HFFc6 (cell line): ENCODE measurements around the gene USP32. TPM values are rescaled to one million over a fixed set of nuclear protein-coding genes. Genes with fewer than 3 reads are reported as not detected.

Experiments
- DNase-seq: peaks from one replicate; pipeline ENCODE4 v3.0.0-alpha.2; 2018
- H3K27ac Mint-ChIP-seq: 2 replicates; pipeline ENCODE4 v1.8.0; 2020; ENCODE audit warnings: mild to moderate bottlenecking, mixed read lengths
- H3K27me3 Mint-ChIP-seq: 2 replicates; pipeline ENCODE4 v1.8.0; 2021; ENCODE audit warnings: mild to moderate bottlenecking, moderate library complexity, mixed read lengths; ENCODE audit not compliant: insufficient read depth
- H3K36me3 Mint-ChIP-seq: 2 replicates; pipeline ENCODE4 v1.8.0; 2021; ENCODE audit warnings: low read depth, mixed read lengths
- H3K4me1 Mint-ChIP-seq: 2 replicates; pipeline ENCODE4 v1.8.0; 2020; ENCODE audit warnings: low read depth, mixed read lengths
- H3K4me3 Mint-ChIP-seq: 2 replicates; pipeline ENCODE4 v1.8.0; 2020; ENCODE audit warnings: mild to moderate bottlenecking, moderate library complexity, mixed read lengths
- H3K9me3 Mint-ChIP-seq: 2 replicates; pipeline ENCODE4 v1.8.0; 2020; ENCODE audit warnings: mild to moderate bottlenecking, mixed read lengths
- total RNA-seq, 6 experiments: library from RNA; stranded (reverse); fragmentation: NEBNext Ultra II Directional; extraction: Animal tissue kit (Norgen Biotek cat#: 25700); gene quantifications; 2 replicates in 1 of 6; 3 replicates in 5 of 6; pipeline ENCODE4 v1.2.3, GENCODE V29; 2021
- TF ChIP-seq, protein P1 (sequence below): fragments of 200-600 bp; sonication (generic); IDR thresholded peaks from 2 replicates; pipeline ENCODE4 v1.5.0; 2021; ENCODE audit warnings: antibody characterized with exemption, mild to moderate bottlenecking

Gene USP32
- total RNA-seq, 6 experiments from 2014 or later: 46.7 to 57.3 (median 51.7) TPM

DNA sequence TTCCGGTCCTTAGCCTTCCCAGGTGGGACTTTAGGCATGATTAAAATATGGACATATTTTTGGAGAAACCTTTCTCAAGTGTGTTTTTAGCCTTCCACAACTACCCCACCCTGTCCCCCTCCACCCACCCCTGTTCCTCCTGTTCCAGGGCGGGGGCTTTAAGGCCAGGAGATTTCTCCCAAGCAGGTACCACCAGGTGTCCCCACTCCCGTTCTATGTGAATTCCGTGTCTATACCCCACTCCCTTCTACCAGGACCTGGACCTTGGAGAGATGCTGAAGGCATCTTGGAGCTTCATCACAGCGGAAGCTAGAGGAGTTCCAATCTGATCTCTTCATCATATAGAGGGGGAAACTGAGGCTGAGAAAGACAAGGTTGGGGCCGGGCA lies 232.5 kb downstream of the USP32 start:
- H3K4me1 Mint-ChIP-seq: peaks cover 25% of the 10 kb centered on the region
- TF ChIP-seq, protein P1, sequence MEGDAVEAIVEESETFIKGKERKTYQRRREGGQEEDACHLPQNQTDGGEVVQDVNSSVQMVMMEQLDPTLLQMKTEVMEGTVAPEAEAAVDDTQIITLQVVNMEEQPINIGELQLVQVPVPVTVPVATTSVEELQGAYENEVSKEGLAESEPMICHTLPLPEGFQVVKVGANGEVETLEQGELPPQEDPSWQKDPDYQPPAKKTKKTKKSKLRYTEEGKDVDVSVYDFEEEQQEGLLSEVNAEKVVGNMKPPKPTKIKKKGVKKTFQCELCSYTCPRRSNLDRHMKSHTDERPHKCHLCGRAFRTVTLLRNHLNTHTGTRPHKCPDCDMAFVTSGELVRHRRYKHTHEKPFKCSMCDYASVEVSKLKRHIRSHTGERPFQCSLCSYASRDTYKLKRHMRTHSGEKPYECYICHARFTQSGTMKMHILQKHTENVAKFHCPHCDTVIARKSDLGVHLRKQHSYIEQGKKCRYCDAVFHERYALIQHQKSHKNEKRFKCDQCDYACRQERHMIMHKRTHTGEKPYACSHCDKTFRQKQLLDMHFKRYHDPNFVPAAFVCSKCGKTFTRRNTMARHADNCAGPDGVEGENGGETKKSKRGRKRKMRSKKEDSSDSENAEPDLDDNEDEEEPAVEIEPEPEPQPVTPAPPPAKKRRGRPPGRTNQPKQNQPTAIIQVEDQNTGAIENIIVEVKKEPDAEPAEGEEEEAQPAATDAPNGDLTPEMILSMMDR: no peak
- H3K4me3 Mint-ChIP-seq: no peak overlapping the region

DNA sequence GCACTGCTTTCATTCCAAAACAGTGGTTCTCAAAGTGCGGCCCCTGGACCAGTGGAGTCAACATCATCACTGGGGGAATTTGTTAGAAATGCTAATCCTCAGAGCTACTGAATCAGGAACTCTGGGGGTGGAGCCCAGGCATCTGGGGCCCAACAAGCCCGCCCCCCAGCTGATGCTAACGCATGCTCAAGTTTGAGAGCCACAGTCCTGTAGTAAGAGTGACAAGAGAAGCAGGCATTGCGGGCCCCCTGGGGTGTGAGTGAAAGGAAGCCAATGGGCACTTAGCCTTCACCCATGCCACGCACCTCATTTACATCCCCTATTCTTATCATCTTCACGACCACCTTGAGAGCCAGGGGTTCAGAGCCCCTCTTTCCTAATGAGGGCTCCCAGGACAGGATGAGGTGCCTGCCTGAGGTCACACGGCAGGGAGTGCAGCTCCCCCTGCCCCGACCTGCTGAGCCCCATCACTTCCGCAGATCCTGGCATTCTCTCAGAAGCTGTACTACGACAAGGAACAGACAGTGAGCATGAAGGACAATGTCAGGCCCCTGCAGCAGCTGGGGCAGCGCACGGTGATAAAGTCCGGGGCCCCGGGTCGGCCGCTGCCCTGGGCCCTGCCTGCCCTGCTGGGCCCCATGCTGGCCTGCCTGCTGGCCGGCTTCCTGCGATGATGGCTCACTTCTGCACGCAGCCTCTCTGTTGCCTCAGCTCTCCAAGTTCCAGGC lies 233.0 kb downstream of the USP32 start:
- Mint-ChIP-seq H3K27ac (no peak overlapping the region), H3K4me3 (no peak overlapping the region), H3K36me3 (no peaks in the 10 kb centered on the region), H3K27me3 (peaks cover 13% of the 10 kb centered on the region), H3K4me1 (peaks cover 31% of the 10 kb centered on the region), H3K9me3 (no peaks in the 10 kb centered on the region)
- no peak for DNase-seq
- TF ChIP-seq, protein P1: no peak

More for the DNA sequence above, 232.5 kb downstream of the USP32 start:
- Mint-ChIP-seq H3K27ac (no peak overlapping the region), H3K9me3 (no peaks in the 10 kb centered on the region), H3K27me3 (peaks cover 13% of the 10 kb centered on the region), H3K36me3 (no peaks in the 10 kb centered on the region)
- DNase-seq: no peak

DNA sequence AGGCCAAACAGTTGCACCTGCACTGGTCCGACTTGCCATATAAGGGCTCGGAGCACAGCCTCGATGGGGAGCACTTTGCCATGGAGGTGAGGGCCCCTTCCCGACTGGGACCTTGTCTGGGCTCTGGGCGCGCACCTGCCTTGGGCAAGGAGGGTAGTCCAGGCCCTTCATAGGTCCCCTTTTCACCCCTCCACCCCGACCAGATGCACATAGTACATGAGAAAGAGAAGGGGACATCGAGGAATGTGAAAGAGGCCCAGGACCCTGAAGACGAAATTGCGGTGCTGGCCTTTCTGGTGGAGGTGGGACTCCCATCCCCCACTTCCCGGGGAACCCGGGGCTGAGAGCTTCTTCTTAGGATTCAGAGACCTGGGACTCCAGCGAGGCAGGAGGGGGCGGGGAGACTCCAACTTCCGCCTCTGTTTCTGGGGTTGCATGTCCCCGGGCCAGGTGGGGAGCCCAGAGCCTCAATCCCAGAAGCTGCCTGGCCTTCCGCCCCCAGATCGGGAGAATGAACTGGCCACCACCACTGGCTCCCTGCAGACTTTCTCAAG lies 234.4 kb downstream of the USP32 start:
- Mint-ChIP-seq H3K4me1 (peaks cover 29% of the 10 kb centered on the region), H3K9me3 (no peaks in the 10 kb centered on the region), H3K36me3 (no peaks in the 10 kb centered on the region), H3K4me3 (no peak overlapping the region), H3K27me3 (peaks cover 13% of the 10 kb centered on the region), H3K27ac (no peak overlapping the region)
- TF ChIP-seq, protein P1: no peak
- no peak for DNase-seq

DNA sequence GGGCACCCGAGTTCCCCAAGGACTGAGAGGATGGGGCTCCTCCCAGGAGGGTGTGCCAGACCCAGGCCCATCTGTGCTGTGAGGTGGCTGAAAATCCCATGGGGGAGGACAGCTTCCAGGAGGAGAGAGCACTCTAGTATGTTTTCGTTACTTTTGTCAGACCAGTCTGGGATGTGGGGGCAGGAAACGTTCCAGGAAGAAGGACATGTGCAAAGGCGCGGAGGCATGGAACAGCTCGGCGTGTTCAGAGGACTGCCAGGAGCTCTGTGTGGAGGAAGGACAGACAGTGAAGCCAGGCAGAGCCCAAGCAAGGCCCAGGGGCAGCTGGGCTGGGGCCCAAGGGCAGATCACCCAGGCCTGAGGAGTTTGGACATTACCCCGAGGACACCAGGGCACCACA lies 235.2 kb downstream of the USP32 start:
- Mint-ChIP-seq H3K27ac (no peak overlapping the region), H3K27me3 (peaks cover 13% of the 10 kb centered on the region), H3K4me1 (peaks cover 29% of the 10 kb centered on the region), H3K4me3 (no peak overlapping the region), H3K36me3 (no peaks in the 10 kb centered on the region), H3K9me3 (no peaks in the 10 kb centered on the region)
- TF ChIP-seq, protein P1: no peak
- DNase-seq: no peak

DNA sequence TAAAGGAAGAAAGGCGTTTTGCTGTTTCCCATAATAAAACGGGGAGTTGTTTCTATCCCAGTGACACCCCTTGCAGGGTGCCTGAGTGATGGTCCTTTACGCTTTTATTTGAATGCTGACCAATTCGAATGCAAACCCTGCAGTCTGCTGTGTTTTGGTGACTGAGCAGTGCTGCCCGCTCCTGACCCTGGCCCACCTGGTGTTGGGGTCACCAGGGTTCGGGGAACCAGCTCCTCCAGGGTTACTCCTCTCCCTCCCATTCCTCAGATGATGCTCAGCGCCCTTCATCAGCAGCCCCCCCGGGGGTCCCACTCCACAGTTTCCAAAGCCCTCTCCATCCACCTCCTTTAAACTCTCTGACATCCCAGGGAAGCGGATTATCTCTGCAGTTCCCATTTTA lies 236.1 kb downstream of the USP32 start:
- Mint-ChIP-seq H3K27me3 (peaks cover 17% of the 10 kb centered on the region), H3K4me1 (peaks cover 25% of the 10 kb centered on the region), H3K4me3 (no peak overlapping the region), H3K36me3 (no peaks in the 10 kb centered on the region), H3K9me3 (no peaks in the 10 kb centered on the region), H3K27ac (no peak overlapping the region)
- DNase-seq: no peak
- TF ChIP-seq, protein P1: no peak
